ENCODE results near the gene AIP. TPM values are rescaled to one million over a fixed set of nuclear protein-coding genes. Genes with fewer than 3 reads are reported as not detected.

Gene AIP
- total and polyA plus RNA-seq, 3 donors from 2014 or later: 34.6 to 61.7 (median 60.7) TPM

DNA sequence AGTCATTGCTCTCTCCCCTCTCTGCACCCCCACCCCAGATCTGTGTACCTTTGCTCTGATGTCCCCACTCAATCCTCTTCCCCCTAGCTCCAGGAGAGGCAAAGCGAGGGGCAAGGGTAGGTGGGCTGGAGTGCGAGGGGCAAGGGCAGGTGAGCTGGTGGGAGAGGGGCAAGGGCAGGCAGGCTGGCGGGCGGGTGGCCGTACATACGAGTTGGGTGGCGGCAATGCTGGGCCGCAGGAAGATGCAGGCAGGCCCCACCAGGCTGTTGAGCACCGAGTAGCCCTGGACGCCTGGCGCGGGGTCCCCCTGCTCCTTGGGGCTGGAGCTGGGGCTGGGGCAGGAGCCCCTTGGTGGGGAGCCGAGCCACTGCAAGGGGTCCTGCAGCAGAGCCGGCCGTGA, 39.5 kb downstream of the AIP start:
- no peak for DNase-seq
- Histone ChIP-seq H3K9me3 (no peaks in the 10 kb centered on the region), H3K4me1 (no peaks in the 10 kb centered on the region), H3K36me3 (ENCODE audit: low read depth, missing control alignments) (no peaks in the 10 kb centered on the region), H3K27ac (no peak overlapping the region), H3K27me3 (no peaks in the 10 kb centered on the region), H3K4me3 (no peak overlapping the region)
- TF ChIP-seq, protein P1, sequence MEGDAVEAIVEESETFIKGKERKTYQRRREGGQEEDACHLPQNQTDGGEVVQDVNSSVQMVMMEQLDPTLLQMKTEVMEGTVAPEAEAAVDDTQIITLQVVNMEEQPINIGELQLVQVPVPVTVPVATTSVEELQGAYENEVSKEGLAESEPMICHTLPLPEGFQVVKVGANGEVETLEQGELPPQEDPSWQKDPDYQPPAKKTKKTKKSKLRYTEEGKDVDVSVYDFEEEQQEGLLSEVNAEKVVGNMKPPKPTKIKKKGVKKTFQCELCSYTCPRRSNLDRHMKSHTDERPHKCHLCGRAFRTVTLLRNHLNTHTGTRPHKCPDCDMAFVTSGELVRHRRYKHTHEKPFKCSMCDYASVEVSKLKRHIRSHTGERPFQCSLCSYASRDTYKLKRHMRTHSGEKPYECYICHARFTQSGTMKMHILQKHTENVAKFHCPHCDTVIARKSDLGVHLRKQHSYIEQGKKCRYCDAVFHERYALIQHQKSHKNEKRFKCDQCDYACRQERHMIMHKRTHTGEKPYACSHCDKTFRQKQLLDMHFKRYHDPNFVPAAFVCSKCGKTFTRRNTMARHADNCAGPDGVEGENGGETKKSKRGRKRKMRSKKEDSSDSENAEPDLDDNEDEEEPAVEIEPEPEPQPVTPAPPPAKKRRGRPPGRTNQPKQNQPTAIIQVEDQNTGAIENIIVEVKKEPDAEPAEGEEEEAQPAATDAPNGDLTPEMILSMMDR (IDR thresholded peaks at IDR 0.05): no peak
- no peak for TF ChIP-seq POLR2A (IDR thresholded peaks at IDR 0.05)
- intact Hi-C loops (cut with DNase I; ENCODE audit: low total_unique reads): no loop called here
- WGBS, 2 donors: 87 to 93% methylated on average over 8 to 15 of the region's 15 CpGs

DNA sequence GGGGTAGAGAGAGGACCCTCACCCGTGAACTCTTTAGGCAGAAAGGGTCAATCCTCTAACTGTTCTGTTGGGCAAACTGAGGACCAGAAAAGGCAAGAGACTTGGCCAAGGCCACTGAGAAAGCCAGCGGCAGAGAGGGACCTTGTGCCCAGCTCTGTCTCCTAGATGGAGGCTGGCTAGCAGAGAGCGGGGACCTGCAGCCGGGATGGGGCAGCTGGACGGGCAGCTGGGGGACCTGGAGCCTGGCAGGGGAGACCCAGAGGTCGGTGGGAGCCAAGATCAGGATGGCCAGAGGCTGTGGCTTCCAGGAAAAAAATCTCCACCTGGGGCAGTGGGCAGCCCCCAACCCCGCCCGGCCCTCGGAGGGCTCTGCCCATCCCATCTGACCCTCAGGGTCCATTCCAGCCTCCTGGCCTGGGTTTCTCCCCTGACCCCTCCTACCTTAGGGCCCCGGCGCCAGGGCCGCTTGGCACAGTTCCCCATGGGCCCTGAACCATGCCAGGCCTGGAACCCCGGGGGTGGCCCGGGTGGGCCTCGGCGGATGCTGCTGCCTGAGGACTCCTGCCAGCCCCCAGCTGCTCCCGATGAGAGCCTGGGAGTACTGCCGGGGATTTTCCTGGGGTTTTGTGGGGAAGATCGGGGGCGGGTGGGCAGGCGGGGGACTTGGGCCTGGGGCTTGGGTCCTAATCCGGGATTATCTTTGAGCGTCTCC, 40.2 kb downstream of the AIP start, which contains the start of gene CABP2:
TSS of gene CABP2 (minus strand) at position 603 of the 712 bp plus-strand sequence. CDS start at position 483, 120 bp downstream.
- Histone ChIP-seq H3K9me3 (no peaks in the 10 kb centered on the region), H3K36me3 (ENCODE audit: low read depth, missing control alignments) (no peaks in the 10 kb centered on the region), H3K27me3 (no peaks in the 10 kb centered on the region), H3K4me3 (no peak within 1 kb of the TSS), H3K27ac (no peak within 1 kb of the TSS), H3K4me1 (no peaks in the 10 kb centered on the region)
- no peak for DNase-seq
- WGBS, 2 donors: 82 to 89% methylated on average over 7 to 23 of the region's 23 CpGs
- intact Hi-C loops (cut with DNase I; ENCODE audit: low total_unique reads): no loop called here
- TF ChIP-seq POLR2A (IDR thresholded peaks at IDR 0.05): no peak
- TF ChIP-seq, protein P1 (IDR thresholded peaks at IDR 0.05): no peak

DNA sequence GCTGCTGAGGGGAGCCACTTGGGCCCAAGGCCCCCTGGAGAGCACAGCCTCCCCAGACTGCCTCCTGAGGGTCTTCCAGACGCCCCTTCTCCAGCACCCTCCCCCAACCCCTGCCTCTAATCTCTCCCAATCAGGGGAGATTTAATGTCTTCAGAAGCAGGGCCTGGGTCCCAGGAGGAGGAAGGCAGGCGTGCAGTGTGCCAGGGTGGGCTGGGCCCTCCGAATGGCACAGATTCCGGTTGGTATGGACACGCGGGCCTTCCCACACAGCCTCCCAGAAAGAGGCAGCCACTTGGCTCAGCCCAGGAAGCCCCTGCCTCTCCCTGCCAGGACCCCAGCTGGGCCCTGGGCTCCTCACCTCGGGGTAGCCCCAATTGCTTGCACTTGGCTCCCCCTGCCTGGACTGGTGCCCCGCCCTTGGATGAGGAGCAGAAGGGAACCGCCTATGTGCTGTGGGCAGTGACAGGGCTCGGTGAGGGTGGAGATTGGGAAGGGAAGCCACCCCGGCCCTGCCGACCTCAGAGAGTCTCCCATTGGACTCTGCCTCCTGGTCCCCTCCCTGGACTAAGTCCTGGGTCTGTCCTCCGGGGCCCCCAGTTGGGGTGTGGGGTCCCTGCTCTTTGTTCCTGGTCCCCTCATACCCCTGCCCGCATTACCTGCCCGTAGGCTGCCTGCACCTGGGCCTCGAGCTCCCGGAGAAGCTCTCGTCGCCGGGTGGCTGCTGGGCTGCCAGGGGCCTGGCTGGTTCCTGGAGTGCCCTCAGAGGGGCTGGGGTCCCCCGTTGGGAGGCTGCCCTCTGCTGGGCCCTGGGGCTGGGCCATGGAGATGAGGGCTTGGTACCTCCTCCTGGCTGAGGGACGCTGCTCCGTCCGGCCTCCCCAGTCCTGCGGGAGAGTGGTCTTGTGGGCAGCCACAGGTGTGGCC, 41.0 kb downstream of the AIP start:
- intact Hi-C loops (cut with DNase I; ENCODE audit: low total_unique reads): no loop called here

DNA sequence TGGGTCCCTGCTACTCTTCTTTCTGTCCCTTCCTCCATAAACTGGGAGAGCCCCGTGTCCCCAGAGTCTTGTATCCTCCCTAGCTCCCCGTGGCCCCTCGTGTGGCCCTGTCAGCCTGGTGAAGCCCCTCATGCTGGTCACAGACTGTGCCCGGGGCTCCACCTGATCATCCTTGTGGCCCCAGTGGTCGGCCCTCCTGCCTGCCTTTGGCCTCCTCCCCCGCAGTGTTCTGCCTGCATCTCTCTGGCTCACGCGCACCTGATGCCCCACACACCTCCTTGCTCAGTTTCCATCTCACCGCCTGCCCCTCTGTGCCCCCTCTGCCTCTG, 41.6 kb downstream of the AIP start:
- 80 to 83% methylated on average over 9 of the region's 9 CpGs for WGBS, 2 donors
- no peak for TF ChIP-seq POLR2A (IDR thresholded peaks at IDR 0.05)
- TF ChIP-seq, protein P1 (IDR thresholded peaks at IDR 0.05): no peak
- H3K9me3 ChIP-seq: no peaks in the 10 kb centered on the region

More for the DNA sequence above, 41.0 kb downstream of the AIP start:
- 86 to 91% methylated on average over 11 to 24 of the region's 25 CpGs for WGBS, 2 donors
- H3K9me3 ChIP-seq: no peaks in the 10 kb centered on the region
- H3K27ac ChIP-seq: no peak overlapping the region
- no peak overlapping the region for H3K4me3 ChIP-seq
- H3K27me3 ChIP-seq: no peaks in the 10 kb centered on the region
- DNase-seq: no peak
- no peak for TF ChIP-seq POLR2A (IDR thresholded peaks at IDR 0.05)
- TF ChIP-seq, protein P1 (IDR thresholded peaks at IDR 0.05): no peak
- no peaks in the 10 kb centered on the region for H3K36me3 ChIP-seq (ENCODE audit: low read depth, missing control alignments)
- H3K4me1 ChIP-seq: no peaks in the 10 kb centered on the region

More for the DNA sequence above, 41.6 kb downstream of the AIP start:
- Histone ChIP-seq H3K27ac (no peak overlapping the region), H3K27me3 (no peaks in the 10 kb centered on the region), H3K4me1 (no peaks in the 10 kb centered on the region), H3K36me3 (ENCODE audit: low read depth, missing control alignments) (no peaks in the 10 kb centered on the region), H3K4me3 (no peak overlapping the region)
- intact Hi-C loops (cut with DNase I; ENCODE audit: low total_unique reads): no loop called here
- no peak for DNase-seq

All from testis (tissue), 3 donors.